AG08396 (cell line): ENCODE results near the gene FGFRL1.
"Not testable (repeated sequence)": the region's sequence is repeated elsewhere in the genome, so short reads cannot be mapped to it uniquely, and the experiment has no call there.

Source experiments
- DNase-seq: peaks from one replicate; pipeline ENCODE4 v3.0.0; 2012; ENCODE audit warnings: low spot score, mixed read lengths

Gene FGFRL1

DNA sequence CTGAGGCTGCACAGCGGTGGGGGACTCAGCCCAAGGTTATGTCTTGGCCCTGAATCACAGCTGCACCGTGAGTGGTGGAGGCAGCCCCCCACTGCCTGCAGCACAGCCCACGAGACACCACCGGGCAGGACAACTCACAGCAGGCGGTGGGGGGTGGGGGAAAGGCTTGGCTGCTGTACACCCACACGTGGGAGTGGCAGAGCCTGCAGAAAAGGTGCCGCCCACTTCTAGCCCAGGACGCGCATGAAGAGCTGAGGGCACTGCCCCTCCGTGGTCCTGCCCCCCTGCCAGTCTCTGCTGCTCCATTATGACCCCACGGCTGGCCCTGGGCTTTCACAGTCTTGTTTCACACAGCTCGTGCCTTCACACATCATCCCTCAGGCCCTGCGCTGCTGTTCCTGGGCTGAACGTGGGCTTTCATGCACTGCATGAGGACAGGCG, 40.8 kb downstream of the FGFRL1 start:
- DNase-seq = no peak

DNA sequence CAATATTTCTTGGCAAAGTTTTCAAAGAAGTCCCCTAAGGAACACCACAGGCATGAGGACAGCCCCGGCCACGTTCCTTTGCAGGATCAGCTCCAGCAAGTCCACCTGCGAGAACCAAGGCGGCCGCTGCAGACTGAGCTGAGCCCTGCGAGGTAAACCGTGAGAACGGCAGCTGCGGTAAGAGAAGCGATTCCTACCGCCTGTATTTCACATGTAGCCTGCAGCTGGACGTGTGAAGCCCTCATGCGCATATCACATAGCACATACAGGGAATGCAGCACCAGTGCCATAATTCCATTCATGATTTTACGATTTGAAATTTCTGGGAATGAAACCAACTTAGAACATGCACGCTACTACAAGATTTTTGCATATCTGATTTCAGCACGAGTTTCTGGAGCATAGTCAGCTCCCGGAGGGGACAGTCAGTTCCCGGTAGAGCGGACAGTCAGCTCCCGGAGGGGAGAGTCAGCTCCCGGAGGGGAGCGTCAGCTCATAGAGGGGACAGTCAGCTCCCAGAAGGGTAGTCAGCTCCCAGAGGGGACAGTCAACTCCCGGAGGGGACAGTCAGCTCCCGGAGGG, 41.7 kb downstream of the FGFRL1 start:
- DNase-seq = peak; percentile 77

DNA sequence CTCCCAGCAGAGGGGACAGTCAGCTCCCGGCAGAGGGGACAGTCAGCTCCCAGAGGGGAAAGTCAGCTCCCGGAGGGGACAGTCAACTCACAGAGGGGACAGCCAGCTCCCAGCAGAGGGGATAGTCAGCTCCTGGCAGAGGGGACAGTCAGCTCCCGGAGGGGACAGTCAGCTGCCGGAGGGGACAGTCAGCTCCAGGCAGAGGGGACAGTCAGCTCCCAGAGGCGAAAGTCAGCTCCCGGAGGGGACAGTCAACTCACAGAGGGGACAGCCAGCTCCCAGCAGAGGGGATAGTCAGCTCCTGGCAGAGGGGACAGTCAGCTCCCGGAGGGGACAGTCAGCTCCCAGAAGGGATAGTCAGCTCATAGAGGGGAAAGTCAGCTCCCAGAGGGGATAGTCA, 42.5 kb downstream of the FGFRL1 start:
- not testable (repeated sequence) for DNase-seq

DNA sequence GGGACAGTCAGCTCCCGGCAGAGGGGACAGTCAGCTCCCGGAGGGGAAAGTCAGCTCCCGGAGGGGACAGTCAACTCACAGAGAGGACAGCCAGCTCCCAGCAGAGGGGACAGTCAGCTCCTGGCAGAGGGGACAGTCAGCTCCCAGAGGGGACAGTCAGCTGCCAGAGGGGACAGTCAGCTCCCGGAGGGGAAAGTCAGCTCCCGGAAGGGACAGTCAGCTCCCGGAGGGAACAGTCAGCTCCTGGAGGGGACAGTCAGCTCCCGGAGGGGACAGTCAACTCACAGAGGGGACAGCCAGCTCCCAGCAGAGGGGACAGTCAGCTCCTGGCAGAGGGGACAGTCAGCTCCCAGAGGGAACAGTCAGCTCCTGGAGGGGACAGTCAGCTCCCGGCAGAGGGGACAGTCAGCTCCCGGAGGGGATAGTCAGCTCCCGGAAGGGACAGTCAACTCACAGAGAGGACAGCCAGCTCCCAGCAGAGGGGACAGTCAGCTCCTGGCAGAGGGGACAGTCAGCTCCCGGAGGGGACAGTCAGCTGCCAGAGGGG, 43.3 kb downstream of the FGFRL1 start:
- DNase-seq = not testable (repeated sequence)

DNA sequence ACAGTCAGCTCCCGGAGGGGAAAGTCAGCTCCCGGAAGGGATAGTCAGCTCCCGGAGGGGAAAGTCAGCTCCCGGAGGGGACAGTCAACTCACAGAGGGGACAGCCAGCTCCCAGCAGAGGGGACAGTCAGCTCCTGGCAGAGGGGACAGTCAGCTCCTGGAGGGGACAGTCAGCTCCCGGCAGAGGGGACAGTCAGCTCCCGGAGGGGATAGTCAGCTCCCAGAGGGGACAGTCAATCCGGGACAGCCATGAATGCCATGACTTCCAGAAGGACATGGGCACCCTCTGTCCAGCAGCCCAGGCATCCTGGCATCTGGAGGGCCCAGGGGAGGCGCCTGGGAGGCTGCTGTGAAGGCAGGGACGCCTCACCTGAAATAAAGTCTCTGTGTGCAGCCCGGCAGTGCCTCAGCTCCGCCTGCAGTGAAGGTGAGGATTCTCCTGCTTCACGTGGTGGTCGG, 43.8 kb downstream of the FGFRL1 start:
- DNase-seq = not testable (repeated sequence)

DNA sequence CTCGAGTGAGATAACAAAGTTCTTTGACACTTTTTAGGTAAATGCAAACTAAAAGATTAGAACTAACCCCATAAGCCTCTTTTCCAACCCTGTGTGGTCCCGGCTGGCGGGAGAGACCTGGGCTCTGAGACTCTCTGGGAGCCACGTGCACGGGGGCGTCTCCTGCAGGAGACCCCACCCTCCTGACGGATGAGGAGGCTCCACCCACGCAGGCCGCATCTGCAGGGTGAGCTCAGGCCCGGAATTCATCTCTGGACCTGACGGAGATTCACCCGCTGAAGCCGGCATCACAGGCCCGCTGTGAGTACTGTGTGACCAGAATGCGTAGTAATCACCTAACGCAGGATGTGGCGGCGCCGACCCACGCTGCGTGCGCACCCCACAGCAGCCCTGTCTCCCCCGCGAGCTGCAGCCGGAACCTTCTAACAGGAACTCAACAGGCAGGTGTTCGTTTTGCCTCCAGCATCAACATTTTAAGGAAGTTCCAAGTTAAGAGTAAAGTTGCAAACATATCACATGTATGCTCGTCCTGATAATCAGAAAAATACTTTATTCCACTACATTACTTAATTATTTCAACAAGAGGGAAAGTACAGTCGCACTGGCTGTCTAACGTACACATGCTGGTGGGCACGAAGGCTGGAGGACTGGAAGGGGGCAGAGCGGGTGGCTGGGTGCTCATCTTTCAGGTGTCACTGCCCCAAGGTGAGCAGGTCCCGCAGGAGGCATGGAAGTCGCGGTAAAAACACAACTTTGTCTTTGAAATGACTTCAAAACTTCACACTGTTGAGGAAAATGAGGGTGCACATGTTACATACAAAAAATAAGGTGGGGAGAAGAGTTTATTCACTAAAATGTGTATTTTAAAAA, 44.5 kb downstream of the FGFRL1 start:
- DNase-seq = no peak

DNA sequence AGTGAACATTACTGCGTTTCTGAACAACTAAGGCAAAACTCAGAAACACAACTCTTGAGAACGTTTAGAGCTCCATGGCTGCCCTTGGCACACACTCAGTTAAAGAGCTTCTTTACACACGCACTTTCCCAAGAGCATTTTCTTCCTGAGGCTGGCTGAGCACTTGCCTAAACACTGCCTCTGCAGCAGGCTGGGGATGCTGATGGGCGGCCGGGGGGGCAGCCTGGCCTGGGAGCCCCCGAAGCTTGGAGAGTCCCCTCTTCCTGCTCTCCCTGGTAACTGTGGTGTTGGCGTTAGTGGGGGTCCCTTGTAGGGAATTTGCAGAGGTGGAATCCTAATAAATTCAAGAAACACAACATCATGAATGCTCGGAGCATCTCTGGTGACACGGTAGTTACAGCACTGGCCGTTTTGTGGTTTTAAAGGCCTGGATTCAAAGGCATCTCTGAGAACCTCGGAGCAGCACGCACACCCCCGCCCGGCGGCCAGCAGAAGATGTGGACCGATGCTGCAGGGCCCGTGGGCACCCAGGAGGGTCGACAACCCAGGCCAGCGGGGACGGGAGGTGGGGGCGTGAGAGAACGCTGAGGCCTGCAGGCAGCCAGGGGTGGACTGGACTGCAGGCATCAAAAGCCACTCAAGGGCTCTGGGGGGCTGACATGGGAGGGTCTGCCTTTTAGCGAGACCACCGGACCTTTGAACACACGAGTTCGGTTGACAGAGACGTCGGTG, 45.4 kb downstream of the FGFRL1 start:
- no peak for DNase-seq

DNA sequence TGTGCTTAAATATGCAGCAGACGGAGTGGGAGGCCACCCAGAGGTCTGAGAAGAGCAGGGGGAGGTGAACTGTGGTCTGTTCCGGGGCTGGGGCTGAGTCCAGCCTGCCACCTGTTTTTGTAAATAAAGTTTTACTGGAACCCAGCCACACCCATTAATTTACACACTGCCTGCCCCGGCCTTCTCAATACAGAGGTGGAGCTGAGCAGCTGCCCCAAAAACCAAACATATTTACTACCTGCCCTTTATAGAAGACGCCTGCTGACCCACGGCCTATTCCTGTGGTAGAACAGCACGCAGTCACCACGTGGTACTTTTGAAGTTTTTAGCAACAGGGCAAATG, 45.9 kb downstream of the FGFRL1 start:
- no peak for DNase-seq

DNA sequence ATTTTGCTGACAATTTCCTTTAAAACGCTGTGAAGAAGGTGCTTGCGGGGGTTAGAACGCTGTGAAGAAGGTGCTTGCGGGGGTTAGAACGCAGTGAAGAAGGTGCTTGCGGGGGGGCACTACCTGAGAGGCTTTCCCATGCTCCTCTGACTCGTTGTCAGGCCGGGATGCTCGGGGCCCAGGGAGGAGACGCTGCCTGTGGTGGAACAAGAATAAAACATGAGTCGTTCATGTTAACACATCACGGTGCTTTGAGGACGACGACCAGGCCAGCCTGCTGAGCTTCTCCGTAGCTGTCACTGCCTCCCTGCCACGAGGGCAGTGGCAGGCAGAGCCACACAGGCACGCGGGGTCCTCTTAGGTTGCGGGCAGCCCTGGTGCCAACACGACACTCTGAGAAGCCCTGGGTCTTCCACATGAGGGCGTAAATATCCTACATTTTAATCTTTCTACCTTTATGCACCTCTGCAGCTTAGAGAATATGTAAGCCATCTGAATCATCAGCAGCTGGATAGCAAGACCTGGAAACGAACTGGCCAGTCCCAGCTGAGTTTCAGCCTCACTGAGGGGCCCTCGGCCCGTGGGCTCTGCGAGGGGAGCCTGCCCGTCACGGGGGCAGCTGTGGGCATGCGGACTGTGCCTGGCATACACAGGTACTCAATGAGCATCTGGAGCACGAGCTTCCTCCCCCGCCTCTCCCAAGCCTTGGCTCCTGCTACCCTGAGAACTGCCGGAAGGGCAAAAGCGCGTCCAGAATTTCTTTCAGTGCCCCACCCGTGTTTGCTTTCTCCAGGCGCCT, 47.0 kb downstream of the FGFRL1 start:
- no peak for DNase-seq

DNA sequence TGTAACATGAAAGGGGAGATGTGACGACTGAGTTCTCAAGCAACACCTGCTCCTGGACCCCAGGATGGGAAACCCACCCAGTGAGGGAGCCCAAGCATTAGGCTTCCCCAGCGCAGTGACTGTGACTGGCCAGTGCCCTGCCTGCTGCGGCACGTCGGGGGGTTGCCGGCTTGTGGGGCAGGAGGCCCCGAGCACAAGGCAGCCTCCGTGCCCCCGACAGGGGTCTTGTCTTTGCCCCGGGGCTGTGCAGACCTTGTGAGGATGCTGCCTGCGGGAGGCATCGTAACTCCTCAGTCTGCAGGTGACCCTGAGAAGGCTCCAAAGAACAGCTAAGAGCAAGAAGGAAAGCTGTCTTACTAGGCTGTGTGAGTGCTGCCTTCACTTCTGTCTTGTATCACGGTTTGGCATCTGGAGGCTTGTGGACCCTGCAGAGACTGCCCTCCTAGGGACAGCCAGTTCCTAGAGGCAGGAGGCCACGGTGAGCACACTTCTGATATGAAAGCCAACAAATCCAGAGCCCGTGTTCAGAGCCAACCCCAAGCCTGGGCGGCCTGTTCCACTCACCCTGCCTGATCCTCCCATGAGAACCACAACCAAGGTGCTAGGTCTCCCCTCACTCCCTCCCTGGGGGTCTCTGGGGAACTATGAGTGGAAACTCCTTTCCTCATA, 47.7 kb downstream of the FGFRL1 start:
- no peak for DNase-seq

DNA sequence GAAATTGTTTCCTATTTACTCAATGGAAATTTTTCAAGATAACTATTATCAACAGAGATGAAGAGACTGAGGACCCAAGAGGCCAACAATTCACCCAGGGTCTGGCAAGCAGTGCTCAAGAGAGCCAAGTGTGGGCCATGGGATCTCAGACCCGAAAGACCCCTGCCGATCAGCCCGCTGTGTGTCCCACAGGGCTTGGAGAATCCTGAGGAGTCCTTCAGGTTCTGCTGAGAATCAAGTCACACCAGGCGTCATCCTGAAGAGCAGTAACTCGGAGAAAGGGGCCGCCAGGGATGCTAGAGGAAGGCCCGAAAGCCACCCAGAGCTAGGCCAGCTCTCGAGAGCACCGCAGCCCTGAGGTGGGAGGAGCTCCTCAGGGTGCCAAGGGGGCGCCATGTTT, 48.7 kb downstream of the FGFRL1 start:
- no peak for DNase-seq

DNA sequence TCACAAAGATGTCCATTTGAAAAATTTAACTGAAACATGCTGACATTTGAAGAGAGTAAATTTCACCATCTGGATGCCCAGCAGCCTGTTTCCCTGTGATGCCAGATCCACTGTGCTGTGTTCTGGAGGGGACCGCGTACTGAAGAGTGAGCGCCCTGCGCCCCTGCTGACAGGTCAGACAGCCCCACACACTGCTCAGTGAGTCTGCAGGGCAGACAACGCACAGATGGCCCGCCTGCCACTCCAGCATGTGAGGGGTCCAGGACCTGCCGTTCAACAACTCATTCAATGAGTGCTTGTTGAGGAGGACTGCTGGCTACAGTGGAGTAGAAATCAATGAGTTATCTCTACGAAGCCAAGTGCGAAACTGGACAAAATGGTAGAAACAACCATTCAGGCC, 49.2 kb downstream of the FGFRL1 start:
- no peak for DNase-seq

DNA sequence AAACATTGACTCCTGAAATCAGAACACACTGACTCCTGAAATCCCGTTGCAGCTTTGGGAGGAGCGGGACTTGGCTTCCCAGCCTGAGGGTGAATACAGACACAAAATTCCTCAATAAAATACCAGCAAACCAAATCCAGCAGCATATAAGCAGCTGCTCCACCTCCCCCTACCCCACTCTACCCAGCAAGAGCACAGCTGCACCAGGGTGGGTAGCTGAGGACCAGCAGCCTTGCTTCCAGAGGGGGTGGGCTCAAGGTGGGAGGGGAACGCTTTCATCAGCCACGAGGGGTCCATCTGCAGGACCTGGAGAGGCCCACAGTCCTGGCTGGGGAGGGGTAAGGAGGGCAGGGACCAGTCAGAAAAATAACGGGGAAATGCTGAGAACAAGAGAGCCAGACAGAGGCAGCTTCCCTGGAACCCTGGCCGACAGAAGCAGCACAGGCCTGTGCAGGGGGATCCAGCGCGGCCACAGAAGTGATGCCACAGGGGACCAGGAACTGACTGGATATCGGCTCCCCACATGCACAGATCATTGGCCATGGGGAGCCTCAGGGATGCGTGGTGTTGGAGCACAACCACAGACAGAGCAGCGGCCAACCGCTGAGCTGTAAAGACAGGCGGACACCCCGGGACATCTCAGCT, 49.8 kb downstream of the FGFRL1 start:
- DNase-seq = no peak

DNA sequence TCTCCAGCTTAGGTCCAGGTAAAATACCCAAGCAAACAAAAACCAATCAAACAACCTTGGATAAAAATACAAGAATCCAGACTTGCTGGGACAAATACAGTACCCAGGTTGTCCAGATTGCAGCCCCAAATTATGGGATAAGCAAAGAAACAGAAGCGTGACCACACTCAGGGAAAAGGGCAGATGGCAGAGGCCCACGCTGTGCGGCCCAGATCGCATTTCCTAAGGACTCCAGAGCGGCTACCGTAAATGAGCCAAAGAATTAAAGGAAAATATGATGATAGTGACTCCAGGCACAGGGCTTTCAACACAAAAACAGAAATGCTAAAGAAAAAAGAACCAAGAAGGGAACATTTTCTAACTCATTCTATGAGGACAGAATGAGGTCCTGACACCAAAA, 50.3 kb downstream of the FGFRL1 start:
- no peak for DNase-seq

DNA sequence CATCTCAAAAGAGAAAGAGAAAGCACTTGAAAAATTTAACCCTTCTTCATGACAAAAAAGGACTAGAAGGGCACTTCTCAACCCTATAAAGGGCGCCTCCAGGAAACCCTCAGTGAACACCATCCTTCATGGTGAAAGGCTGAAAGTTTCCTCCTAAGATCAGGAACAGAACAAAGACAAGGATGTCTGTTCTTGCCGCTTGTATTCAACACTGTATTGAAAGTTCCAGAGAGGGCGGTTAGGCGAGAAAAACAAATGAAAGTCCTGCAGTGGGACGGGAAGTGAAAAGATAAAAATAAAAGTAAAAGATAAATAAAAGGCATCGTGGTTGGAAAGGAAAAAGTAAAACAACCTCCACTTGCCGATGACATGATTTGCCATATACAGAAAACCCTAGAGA, 51.0 kb downstream of the FGFRL1 start:
- DNase-seq = no peak

DNA sequence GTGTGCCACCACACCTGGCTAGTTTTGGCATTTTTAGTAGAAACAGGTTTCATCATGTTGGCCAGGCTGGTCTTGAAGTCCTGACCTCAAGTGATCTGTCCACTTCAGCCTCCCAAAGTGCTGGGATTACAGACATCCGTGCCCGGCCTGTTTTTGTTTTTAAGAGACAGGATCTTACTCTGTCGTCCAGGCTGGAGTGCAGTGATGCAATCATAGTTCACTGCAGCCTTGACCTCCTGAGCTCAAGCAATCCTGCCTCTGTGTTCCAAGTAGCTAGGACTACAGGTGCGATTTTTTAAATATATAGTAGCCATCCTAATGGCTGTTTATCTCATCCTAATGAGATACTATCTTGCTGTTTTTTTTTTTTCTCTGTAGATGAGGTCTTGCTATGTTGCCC, 54.3 kb downstream of the FGFRL1 start:
- DNase-seq = no peak

DNA sequence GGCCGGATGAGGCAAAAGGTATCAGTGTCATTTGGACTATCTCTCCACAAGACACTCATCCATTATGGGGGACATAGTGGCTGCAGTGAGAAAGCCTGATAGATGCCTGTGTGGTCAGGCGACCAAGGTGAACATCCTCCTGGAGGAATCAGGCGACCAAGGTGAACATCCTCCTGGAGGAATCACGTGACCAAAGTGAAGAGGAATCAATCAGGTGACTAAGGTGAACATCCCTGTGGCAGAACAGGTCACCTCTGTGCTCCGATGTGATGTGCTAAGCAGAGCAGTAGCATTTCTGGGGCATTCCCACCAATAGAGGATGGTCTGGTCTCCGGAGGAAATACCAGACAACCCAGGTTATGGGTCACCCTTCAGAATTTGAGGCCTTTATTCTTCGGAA, 58.0 kb downstream of the FGFRL1 start:
- DNase-seq = no peak

DNA sequence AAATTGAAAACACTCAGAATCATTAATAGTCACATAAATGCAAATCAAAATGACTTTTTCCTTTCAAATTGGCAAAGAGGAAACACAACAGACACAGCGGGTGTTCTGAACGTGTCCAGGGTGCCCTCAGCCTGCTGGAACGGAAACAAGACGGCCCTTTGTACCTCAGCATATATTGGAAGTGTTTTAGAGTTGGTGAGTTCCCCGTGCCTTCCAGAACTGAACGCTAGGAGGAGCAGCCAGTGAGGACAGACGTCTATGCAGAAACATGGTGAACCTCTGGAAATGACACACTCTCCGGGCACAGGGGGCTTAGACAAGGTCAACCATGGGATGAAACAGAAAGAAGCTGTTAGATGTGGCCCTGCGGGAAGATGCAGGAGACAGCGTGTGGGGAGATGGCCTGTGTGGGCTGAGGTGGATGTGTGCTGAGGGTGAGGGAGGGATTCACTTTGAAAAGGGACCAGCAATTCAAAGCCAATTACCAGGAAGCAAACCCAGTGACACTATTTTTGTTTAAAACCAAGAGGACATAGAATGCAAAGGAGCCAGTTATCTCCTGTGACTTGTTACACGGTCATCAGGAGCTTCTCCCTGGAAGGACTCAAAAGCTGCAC, 61.5 kb downstream of the FGFRL1 start:
- DNase-seq = peak; percentile 73

DNA sequence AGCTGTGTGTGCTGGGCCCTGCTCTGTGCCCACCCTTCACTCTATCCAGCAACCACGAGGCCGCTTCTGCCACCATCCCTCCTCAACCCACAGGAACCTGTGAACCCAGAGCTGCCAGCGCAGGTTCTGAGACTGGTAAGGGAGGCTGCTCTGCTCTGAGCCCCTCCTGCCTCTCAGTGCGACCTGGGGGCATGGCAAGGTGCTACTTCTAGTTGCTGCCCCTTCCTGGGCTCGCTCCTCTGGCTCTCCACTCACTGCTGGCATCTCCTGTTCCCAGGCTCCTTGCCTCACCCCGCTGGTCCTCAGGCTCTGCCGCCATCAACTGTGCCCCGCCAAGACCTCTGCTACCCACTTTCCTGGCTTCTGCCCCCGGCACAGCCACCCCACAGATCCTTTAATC, 62.7 kb downstream of the FGFRL1 start:
- DNase-seq = no peak

DNA sequence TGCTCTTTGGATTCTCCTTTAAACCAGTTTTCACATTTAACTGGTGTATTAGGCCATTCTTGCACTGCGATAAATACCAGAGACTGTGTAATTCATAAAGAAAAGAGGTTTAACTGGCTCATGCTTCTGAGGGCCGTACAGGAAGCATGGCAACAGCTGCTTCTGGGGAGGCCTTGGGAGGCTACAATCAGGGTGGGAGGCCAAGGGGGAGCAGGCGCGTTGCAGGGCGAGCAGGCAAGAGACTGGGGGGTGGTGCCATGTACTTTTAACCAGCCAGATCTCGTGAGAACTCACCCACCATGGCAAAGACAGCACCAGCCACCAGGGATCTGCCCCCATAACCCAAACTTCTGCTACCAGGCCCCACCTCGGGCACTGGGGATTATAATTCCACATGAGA, 63.8 kb downstream of the FGFRL1 start:
- DNase-seq = no peak
